Stimulated activated CD4-positive, alpha-beta T cell treated with anti-CD3 and anti-CD28 coated beads, Interleukin-4, amount 100 ng/mL, for 1 hour (primary cell): ENCODE results near the gene HEMGN.
"Not testable (repeated sequence)": the region's sequence is repeated elsewhere in the genome, so short reads cannot be mapped to it uniquely, and the experiment has no call there.

Source experiments
- DNase-seq: peaks from one replicate; pipeline ENCODE4 v3.0.0-alpha.2; 2020

Gene HEMGN, protein sequence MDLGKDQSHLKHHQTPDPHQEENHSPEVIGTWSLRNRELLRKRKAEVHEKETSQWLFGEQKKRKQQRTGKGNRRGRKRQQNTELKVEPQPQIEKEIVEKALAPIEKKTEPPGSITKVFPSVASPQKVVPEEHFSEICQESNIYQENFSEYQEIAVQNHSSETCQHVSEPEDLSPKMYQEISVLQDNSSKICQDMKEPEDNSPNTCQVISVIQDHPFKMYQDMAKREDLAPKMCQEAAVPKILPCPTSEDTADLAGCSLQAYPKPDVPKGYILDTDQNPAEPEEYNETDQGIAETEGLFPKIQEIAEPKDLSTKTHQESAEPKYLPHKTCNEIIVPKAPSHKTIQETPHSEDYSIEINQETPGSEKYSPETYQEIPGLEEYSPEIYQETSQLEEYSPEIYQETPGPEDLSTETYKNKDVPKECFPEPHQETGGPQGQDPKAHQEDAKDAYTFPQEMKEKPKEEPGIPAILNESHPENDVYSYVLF

DNA sequence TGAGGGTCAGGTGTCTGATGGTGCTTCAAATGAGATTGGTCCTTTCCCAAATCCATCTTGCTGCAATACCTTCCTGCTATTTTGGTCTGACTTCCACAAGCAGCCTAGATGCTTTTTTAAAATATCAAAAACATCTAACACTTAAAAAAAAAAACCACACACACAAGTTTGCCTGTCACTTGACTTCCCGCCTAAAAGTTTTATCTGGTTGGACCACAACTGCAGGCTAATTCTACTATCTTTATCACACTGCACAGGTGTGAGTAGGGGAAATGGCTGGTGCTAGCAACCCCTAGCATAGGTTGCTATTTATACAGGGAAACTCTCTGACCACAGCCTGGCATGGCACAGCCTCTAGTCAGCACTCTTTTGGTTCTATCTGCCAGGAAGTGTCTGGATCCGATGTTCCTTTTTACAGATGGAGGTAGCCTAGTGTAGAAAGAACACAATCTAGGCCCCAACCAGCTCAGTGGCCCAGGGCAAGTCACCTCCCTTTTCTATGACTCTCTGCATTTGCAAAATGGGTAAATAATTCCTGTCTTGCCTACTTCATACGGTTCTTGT, at the start of gene HEMGN:
Gene HEMGN, minus strand, starts transcription at position 92 of the 564 bp plus-strand sequence. Its CDS starts 36 bp downstream, at position 56.
- peak; percentile 14 for DNase-seq

GRCh38 chr9:97987487-97987886, 49.5 kb upstream of the HEMGN start:
- no peak for DNase-seq

DNA sequence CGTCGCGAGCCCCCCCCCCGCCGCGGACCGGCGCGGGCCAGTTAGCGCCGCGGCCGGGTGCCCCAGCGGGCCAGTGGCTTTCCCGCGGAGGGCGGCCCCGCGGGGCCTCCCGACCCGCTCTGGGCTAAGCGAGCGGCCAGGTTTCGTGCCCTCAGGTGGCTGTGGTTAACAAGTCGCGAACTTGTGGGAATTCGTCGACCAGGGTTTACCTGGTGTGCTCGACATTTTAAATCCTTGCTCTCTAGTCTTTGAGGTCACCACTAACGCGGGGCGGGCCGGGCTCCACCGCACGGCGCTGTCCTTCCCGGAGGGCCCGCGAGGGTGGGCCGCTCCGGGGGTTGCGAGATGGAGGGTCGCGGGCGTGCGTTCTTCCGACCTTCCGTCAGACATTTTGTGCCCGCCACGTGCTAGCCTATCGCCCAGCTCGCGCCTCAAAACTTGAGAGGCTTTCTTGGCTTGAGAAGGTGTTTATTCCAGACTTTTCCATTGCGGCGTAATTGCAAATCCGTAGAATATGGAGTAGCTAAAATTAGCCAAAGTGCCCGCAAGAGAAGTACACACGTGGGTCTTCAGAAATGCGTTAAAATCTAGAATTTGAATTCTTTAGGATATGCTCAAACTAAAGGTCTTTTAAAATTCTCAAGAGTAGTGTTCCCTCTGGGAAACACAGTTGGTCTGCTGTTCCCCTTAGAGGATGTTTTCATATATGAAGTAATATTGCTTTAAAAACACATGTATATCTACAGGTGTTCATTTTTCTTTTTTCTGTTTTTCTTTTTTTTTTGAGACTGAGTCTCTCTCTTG, 47.3 kb upstream of the HEMGN start:
- peak; percentile 47 for DNase-seq

- peak; percentile 84 for DNase-seq
Measured at GRCh38 chr9:97984188-97985057, 46.5 kb upstream of the HEMGN start.

- peak; percentile 73 for DNase-seq
Measured at GRCh38 chr9:97983589-97984187, 45.7 kb upstream of the HEMGN start.

DNA sequence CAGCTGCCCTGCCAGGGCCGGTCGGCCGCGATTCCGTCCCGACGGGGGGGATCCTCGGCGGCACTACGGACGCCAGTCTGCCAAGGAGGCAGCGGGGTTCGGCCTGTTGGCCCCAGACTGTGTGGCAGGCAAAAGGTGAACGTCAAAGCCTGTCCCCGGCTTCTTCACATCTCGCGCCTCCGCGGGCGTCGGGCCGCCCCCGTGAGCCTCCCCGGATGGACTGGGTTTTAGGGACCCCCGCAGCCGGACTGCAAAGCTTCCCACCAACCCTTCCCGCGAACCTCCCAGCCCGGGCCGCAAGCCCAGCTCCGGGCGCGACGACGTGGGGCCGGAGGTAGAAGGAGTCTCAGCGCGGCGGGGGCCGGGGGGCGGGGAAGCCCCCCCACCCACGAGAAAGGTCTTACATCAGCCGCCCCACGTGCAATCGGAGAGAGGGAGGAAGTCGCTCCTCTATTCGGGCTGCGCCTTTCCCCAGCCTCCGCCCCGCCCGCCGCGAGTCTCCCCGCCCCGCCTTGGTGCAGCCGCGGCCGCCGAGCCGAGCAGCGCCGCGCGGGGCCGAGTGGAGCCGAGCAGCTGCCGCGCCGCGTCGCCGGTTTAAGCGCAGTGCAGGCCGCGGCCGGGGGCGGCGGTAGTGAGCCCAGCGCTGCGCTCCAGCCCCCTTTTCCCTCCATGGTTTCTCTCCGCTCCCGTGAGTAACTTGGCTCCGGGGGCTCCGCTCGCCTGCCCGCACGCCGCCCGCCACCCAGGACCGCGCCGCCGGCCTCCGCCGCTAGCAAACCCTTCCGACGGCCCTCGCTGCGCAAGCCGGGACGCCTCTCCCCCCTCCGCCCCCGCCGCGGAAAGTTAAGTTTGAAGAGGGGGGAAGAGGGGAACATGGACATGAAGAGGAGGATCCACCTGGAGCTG, 45.0 kb upstream of the HEMGN start, which contains the start of gene ANP32B:
Gene ANP32B, plus strand, starts transcription at position 659 of the 906 bp plus-strand sequence. Its CDS starts 215 bp downstream, at position 874.
- DNase-seq = peak; percentile 97

GRCh38 chr9:97981846-97982682, 44.1 kb upstream of the HEMGN start:
- DNase-seq = no peak

DNA sequence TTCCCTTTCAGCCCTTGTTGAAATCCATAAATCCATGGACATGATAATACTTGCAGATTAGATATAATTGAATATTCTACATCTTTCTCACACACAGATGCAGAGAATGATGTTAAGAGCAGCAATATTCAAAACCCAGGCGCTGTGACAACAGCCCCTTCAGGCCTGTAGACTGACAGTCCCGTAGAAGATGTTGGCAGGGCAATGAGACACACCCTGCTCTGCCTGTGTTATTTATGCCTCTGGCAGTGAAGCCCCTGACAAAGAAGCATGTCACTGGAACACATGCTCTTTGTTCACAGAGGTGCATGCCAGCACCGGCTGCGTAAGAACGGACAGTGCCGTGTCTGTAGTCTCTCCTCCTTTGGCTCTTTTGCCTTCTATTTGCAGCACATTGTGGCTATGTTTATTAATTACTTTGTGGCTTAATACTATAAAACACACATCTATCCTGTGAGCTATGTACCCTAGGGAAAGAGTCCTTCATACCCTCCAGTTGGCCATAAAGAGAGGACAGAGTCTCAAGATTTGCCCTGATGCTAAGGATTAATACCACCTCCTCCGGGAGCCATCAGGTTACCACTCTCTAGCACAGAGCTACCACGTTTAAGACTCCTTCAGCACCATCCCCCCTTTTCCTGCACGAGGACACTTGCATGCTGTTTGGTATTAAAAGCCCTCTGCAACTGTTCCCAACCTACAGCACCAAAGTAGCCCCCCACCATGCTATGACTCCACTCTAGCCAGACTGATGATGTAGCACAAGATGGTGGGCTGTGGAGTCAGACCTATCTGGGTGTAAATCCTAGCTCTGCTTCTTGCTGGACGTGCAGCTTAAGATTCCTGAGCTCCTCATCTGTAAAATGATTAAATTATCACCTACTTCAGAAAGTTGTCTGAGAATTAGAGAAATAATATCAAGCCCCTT, 43.2 kb upstream of the HEMGN start:
- no peak for DNase-seq

DNA sequence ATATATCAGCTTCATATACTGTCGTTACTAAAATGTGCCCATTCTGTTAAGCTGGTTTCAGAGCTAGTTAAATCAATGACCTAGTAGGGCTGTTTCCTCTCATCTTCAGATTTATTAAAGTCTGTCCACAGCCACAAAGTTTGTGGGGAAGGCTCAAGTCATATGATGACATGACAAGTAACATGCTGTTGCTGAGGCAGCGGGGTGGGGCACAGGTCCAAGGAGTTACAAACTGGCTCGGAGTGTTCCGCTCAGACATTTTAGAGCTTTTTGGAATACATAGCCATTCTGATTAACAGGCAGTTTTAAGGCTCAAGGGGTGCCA, 42.5 kb upstream of the HEMGN start:
- no peak for DNase-seq

GRCh38 chr9:97979788-97980478, 42.0 kb upstream of the HEMGN start:
- DNase-seq = no peak

- no peak for DNase-seq
Measured at GRCh38 chr9:97978371-97979130, 40.6 kb upstream of the HEMGN start.

GRCh38 chr9:97976633-97977032, 38.7 kb upstream of the HEMGN start:
- DNase-seq = not testable (repeated sequence)

GRCh38 chr9:97975376-97975775, 37.4 kb upstream of the HEMGN start:
- no peak for DNase-seq

DNA sequence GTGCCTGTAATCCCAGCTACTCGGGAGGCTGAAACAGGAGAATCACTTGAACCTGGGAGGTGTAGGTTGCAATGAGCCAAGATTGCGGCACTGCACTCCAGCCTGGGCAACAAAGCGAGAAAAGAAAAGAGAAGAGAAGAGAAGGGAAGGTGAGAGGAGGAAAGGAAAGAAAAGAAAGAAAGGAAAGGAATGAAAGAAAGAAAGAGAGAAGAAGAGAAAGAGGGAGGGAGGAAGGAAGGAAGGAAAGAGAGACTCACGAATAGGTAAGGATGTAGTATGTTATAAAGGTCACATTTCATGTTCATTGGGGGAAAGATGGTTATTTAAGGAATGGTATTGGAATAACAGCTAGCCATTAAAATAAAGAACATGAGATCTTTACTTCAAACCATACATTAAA, 34.8 kb upstream of the HEMGN start:
- DNase-seq = no peak

GRCh38 chr9:97970165-97970564, 32.2 kb upstream of the HEMGN start:
- DNase-seq = no peak

DNA sequence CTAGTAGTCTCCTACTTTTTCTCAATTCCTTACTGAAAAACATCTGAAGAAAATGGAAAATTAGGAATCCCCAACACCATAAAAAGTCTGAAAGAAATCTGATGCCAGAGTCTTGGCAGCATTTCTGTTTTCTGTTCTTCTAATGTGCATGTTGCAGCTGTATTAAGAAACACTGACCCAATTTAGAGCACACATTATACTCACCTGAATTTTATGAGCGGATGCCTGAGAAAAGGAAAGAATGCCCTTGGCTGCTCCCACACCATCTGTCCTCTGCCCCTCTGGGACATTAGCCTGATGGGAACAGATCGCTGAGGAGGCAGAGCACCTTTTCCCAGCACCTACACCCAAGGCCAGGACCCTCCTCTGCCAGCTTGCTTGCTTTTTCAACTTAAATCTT, 31.0 kb upstream of the HEMGN start:
- no peak for DNase-seq

- DNase-seq = no peak
Measured at GRCh38 chr9:97966493-97966892, 28.5 kb upstream of the HEMGN start.
